WTC11 (cell line): ENCODE data around the gene CIAO2A. TPM values are rescaled to one million over a fixed set of nuclear protein-coding genes. Genes with fewer than 3 reads are reported as not detected.

Experiments
- ATAC-seq: fragments of 200-7000 bp; cut with Tn5 transposase; 2 replicates; pipeline ENCODE4 v1.10.0; 2021; ENCODE audit warnings: mild to moderate bottlenecking, moderate library complexity
- CTCF ChIA-PET: fragments of 300-600 bp; sonication (Branson Sonifier 250); formaldehyde crosslinking; loops from one replicate; lab custom pipeline; 2021; ENCODE audit warnings: antibody characterized with exemption; lab: Charles Lee
- POLR2A ChIA-PET: fragments of 350-600 bp; sonication (Branson Sonifier 250); formaldehyde crosslinking; loops from one replicate; lab custom pipeline; 2021; ENCODE audit warnings: antibody characterized with exemption; lab: Charles Lee
- DNase-seq: peaks from one replicate; pipeline ENCODE4 v3.0.0; 2021; ENCODE audit warnings: low spot score
- H3K27ac Mint-ChIP-seq: 2 replicates; pipeline ENCODE4 v1.8.0; 2021; ENCODE audit warnings: mixed read lengths
- H3K27me3 Mint-ChIP-seq: 2 replicates; pipeline ENCODE4 v1.8.0; 2021; ENCODE audit warnings: low read depth, mild to moderate bottlenecking, moderate library complexity, mixed read lengths
- H3K36me3 Mint-ChIP-seq: 2 replicates; pipeline ENCODE4 v1.8.0; 2021; ENCODE audit warnings: mixed read lengths
- H3K4me1 Mint-ChIP-seq: 2 replicates; pipeline ENCODE4 v1.8.0; 2022; ENCODE audit warnings: mixed read lengths
- H3K4me3 Mint-ChIP-seq: 2 replicates; pipeline ENCODE4 v1.8.0; 2021; ENCODE audit warnings: mild to moderate bottlenecking, moderate library complexity, mixed read lengths
- H3K9me3 Mint-ChIP-seq: 2 replicates; pipeline ENCODE4 v1.8.0; 2021; ENCODE audit warnings: mixed read lengths
- ATF1 ChIP-seq: sonication (generic); formaldehyde crosslinking; IDR thresholded peaks from 2 replicates; pipeline ENCODE4 v1.8.1; 2023; ENCODE audit warnings: mild to moderate bottlenecking, moderate library complexity, missing genetic modification reagents
- ESRRA ChIP-seq: sonication (generic); formaldehyde crosslinking; IDR thresholded peaks from 2 replicates; pipeline ENCODE4 v1.8.1; 2022; ENCODE audit warnings: mild to moderate bottlenecking, missing genetic modification reagents, borderline replicate concordance
- FOXJ3 ChIP-seq: sonication (generic); formaldehyde crosslinking; IDR thresholded peaks from 2 replicates; pipeline ENCODE4 v1.9.0; 2021; ENCODE audit warnings: missing genetic modification reagents, mild to moderate bottlenecking, borderline replicate concordance
- IRF2 ChIP-seq: sonication (generic); formaldehyde crosslinking; IDR thresholded peaks from 2 replicates; pipeline ENCODE4 v1.8.0; 2022; ENCODE audit warnings: low read depth, missing genetic modification reagents, borderline replicate concordance
- JUN ChIP-seq: sonication (generic); formaldehyde crosslinking; IDR thresholded peaks from 2 replicates; pipeline ENCODE4 v1.8.0; 2023; ENCODE audit warnings: mild to moderate bottlenecking, missing genetic modification reagents
- NFATC4 ChIP-seq: fragments of 250-450 bp; sonication (Bioruptor Pico); IDR thresholded peaks from 2 replicates; pipeline ENCODE4 v1.9.0; 2021; ENCODE audit warnings: mild to moderate bottlenecking
- NFE2L1 ChIP-seq: sonication (generic); formaldehyde crosslinking; IDR thresholded peaks from 2 replicates; pipeline ENCODE4 v1.8.1; 2023; ENCODE audit warnings: missing genetic modification reagents
- NR3C1 ChIP-seq: sonication (generic); formaldehyde crosslinking; conservative IDR thresholded peaks from 2 replicates; pipeline ENCODE4 v1.8.1; 2023; ENCODE audit warnings: low read depth, mild to moderate bottlenecking, missing genetic modification reagents
- PRRX2 ChIP-seq: fragments of 250-450 bp; sonication (Bioruptor Pico); IDR thresholded peaks from 2 replicates; pipeline ENCODE4 v1.8.0; 2021; ENCODE audit warnings: mild to moderate bottlenecking
- RELA ChIP-seq: sonication (generic); formaldehyde crosslinking; IDR thresholded peaks from 2 replicates; pipeline ENCODE4 v1.8.1; 2022; ENCODE audit warnings: missing genetic modification reagents, mild to moderate bottlenecking, borderline replicate concordance
- TCF7 ChIP-seq: sonication (generic); formaldehyde crosslinking; IDR thresholded peaks from 2 replicates; pipeline ENCODE4 v1.8.0; 2022; ENCODE audit warnings: mild to moderate bottlenecking, low read depth, missing genetic modification reagents, moderate library complexity
- TEAD4 ChIP-seq: sonication (generic); formaldehyde crosslinking; IDR thresholded peaks from 2 replicates; pipeline ENCODE4 v1.8.0; 2022; ENCODE audit warnings: mild to moderate bottlenecking, missing genetic modification reagents
- TP53 ChIP-seq: sonication (generic); formaldehyde crosslinking; IDR thresholded peaks from 2 replicates; pipeline ENCODE4 v1.8.1; 2023; ENCODE audit warnings: mild to moderate bottlenecking, missing genetic modification reagents
- ZBTB21 ChIP-seq: sonication (generic); formaldehyde crosslinking; IDR thresholded peaks from 2 replicates; pipeline ENCODE4 v1.8.1; 2023; ENCODE audit warnings: mild to moderate bottlenecking, missing genetic modification reagents, borderline replicate concordance
- ZNF232 ChIP-seq: sonication (generic); formaldehyde crosslinking; IDR thresholded peaks from 2 replicates; pipeline ENCODE4 v1.8.0; 2022; ENCODE audit warnings: mild to moderate bottlenecking, missing genetic modification reagents
- ZNF263 ChIP-seq: sonication (generic); formaldehyde crosslinking; IDR thresholded peaks from 2 replicates; pipeline ENCODE4 v1.8.1; 2022; ENCODE audit warnings: low read depth, mild to moderate bottlenecking, moderate library complexity, missing genetic modification reagents
- ZNF423 ChIP-seq: fragments of 250-450 bp; sonication (Bioruptor Pico); IDR thresholded peaks from 2 replicates; pipeline ENCODE4 v2.1.2; 2022; ENCODE audit warnings: mild to moderate bottlenecking, moderate library complexity
- total RNA-seq: library from RNA; stranded (reverse); gene quantifications from 3 replicates; pipeline ENCODE4 v1.2.3, GENCODE V29; 2021
- TF ChIP-seq, protein P1 (sequence below): sonication (generic); formaldehyde crosslinking; IDR thresholded peaks from 2 replicates; pipeline ENCODE4 v1.8.1; 2022; ENCODE audit warnings: mild to moderate bottlenecking, moderate library complexity, missing genetic modification reagents
- TF ChIP-seq, protein P2 (sequence below): sonication (generic); formaldehyde crosslinking; IDR thresholded peaks from 2 replicates; pipeline ENCODE4 v1.8.1; 2023; ENCODE audit warnings: mild to moderate bottlenecking, moderate library complexity, missing genetic modification reagents
- TF ChIP-seq, protein P3 (sequence below): fragments of 250-450 bp; sonication (Bioruptor Pico); IDR thresholded peaks from 2 replicates; pipeline ENCODE4 v1.9.0; 2021; ENCODE audit warnings: mild to moderate bottlenecking
- TF ChIP-seq, protein P4 (sequence below): sonication (generic); formaldehyde crosslinking; IDR thresholded peaks from 2 replicates; pipeline ENCODE4 v1.8.1; 2023; ENCODE audit warnings: mild to moderate bottlenecking, missing genetic modification reagents, moderate library complexity
- TF ChIP-seq, protein P5 (sequence below): fragments of 250-450 bp; sonication (Bioruptor Pico); IDR thresholded peaks from 2 replicates; pipeline ENCODE4 v1.9.0; 2021; ENCODE audit warnings: moderate library complexity, mild to moderate bottlenecking, inconsistent platforms, borderline replicate concordance

The CIAO2A gene
- total RNA-seq, 1 experiment from 2014 or later, result 73.6 TPM

DNA sequence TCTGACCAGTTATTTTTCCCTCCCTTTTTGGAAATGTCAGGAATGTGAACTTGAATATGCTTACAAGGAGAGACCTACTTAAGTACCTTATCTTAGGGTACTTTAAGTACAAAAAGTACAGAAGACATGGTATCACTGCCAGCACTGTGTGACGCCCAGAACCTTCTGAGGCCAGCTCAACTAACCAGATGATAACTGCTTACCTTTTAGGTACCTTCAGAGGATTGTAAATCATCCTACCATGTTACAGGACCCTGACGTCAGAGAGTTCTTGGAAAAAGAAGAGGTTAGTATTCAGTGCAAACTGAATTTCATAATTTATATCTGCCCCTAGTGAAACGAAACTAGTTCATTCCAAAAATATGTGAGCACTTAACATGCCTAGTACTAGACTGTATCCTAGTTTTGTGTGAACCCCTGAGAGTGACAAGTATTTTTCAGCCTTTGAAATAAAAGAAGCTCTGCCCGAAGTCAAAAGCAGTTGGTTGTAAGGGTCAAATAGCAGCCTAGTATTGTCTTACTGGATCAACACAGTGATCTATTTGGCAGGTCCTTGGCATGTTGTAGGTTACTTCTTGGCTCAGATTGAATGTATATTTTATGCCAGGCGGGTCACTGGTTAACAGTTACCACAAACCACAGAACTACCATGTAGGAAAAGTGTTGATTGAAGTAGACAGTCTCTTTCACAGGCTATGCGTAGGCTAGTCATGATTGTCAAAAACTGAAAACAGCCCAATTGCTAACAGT, 34.1 kb upstream of the CIAO2A start:
- H3K4me3 Mint-ChIP-seq, result no peak overlapping the region
- no peaks in the 10 kb centered on the region for H3K4me1 Mint-ChIP-seq
- CTCF ChIA-PET, result interaction anchor here (0.6 kb wide), 1 partner anchor 527 kb away, joined by 3 read pairs; no protein-coding TSS in a partner anchor
- ATAC-seq, result no peak
- H3K27ac Mint-ChIP-seq, result no peak overlapping the region
- peaks cover 52% of the 10 kb centered on the region for H3K36me3 Mint-ChIP-seq
- POLR2A ChIA-PET, result no interaction called here
- no peaks in the 10 kb centered on the region for H3K9me3 Mint-ChIP-seq
- TF ChIP-seq ZBTB21, result no peak
- TF ChIP-seq RELA (CRISPR knock-in tag), result no peak
- TF ChIP-seq JUN, result no peak
- no peak for TF ChIP-seq NFE2L1 (CRISPR knock-in tag)
- TF ChIP-seq NR3C1, result no peak
- TF ChIP-seq, protein P1, sequence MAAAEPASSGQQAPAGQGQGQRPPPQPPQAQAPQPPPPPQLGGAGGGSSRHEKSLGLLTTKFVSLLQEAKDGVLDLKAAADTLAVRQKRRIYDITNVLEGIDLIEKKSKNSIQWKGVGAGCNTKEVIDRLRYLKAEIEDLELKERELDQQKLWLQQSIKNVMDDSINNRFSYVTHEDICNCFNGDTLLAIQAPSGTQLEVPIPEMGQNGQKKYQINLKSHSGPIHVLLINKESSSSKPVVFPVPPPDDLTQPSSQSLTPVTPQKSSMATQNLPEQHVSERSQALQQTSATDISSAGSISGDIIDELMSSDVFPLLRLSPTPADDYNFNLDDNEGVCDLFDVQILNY (CRISPR knock-in tag), result no peak
- no peak for TF ChIP-seq ATF1 (CRISPR knock-in tag)
- TF ChIP-seq IRF2 (CRISPR knock-in tag), result no peak
- TF ChIP-seq, protein P2, sequence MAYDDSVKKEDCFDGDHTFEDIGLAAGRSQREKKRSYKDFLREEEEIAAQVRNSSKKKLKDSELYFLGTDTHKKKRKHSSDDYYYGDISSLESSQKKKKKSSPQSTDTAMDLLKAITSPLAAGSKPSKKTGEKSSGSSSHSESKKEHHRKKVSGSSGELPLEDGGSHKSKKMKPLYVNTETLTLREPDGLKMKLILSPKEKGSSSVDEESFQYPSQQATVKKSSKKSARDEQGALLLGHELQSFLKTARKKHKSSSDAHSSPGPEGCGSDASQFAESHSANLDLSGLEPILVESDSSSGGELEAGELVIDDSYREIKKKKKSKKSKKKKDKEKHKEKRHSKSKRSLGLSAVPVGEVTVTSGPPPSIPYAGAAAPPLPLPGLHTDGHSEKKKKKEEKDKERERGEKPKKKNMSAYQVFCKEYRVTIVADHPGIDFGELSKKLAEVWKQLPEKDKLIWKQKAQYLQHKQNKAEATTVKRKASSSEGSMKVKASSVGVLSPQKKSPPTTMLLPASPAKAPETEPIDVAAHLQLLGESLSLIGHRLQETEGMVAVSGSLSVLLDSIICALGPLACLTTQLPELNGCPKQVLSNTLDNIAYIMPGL (CRISPR knock-in tag), result no peak
- TF ChIP-seq, protein P3, sequence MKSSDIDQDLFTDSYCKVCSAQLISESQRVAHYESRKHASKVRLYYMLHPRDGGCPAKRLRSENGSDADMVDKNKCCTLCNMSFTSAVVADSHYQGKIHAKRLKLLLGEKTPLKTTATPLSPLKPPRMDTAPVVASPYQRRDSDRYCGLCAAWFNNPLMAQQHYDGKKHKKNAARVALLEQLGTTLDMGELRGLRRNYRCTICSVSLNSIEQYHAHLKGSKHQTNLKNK (CRISPR knock-in tag), result no peak
- no peak for TF ChIP-seq ZNF263 (CRISPR knock-in tag)
- TF ChIP-seq ESRRA (CRISPR knock-in tag), result no peak
- no peaks in the 10 kb centered on the region for H3K27me3 Mint-ChIP-seq
- no peak for DNase-seq

DNA sequence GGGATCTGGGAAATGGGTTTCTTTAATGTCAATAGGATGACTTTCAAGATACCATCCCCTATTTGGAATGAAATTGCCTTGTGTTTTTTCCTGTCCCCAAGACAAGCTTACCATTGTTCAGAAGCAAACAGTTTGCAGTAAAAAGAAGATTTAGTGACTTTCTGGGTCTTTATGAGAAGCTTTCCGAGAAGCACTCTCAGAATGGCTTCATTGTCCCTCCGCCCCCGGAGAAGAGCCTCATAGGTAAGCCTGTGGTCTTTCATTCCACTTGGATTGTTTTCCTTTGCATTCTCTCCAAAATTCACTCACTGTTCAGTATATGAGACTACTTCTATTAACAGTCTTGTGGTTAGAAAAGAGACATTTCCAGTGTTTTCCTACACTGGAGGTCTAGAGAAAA, 32.3 kb upstream of the CIAO2A start:
- H3K27me3 Mint-ChIP-seq, result no peaks in the 10 kb centered on the region
- CTCF ChIA-PET, result interaction anchor here (0.8 kb wide), 1 partner anchor 27 kb away, joined by 4 read pairs; no protein-coding TSS in a partner anchor
- no peaks in the 10 kb centered on the region for H3K4me1 Mint-ChIP-seq
- H3K36me3 Mint-ChIP-seq, result peaks cover 40% of the 10 kb centered on the region
- no peak for ATAC-seq
- DNase-seq, result no peak
- no peaks in the 10 kb centered on the region for H3K9me3 Mint-ChIP-seq
- no peak overlapping the region for H3K4me3 Mint-ChIP-seq
- POLR2A ChIA-PET, result no interaction called here
- no peak for TF ChIP-seq ZNF423 (CRISPR knock-in tag)
- no peak for TF ChIP-seq TEAD4 (CRISPR knock-in tag)
- TF ChIP-seq TCF7, result no peak
- TF ChIP-seq TP53 (CRISPR knock-in tag), result no peak
- TF ChIP-seq, protein P4, sequence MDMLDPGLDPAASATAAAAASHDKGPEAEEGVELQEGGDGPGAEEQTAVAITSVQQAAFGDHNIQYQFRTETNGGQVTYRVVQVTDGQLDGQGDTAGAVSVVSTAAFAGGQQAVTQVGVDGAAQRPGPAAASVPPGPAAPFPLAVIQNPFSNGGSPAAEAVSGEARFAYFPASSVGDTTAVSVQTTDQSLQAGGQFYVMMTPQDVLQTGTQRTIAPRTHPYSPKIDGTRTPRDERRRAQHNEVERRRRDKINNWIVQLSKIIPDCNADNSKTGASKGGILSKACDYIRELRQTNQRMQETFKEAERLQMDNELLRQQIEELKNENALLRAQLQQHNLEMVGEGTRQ (CRISPR knock-in tag), result no peak
- TF ChIP-seq NFATC4 (CRISPR knock-in tag), result no peak
- TF ChIP-seq PRRX2 (CRISPR knock-in tag), result no peak
- TF ChIP-seq, all 79 proteins: peak for 0
- H3K27ac Mint-ChIP-seq, result no peak overlapping the region

DNA sequence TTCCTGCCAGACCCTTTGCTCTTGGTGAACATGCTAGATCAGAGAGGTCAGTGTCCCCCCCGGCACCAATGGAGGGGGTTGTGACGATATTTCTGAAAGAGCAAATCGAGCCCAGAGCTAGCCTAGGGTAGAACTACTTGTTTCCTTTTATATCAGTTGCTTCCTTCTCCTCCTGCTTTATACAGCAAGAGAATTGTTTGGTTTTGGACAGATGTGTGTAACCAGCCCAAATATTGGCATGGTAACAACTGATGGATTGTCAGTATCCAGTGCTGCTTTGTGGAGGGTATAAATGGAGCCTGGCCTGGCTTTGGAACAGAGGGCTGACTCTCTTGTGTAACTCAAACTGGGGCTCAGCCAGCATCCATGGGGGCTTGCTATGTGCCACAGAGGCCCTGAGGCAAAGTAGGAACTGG, 29.3 kb upstream of the CIAO2A start:
- H3K27me3 Mint-ChIP-seq, result no peaks in the 10 kb centered on the region
- no peak overlapping the region for H3K27ac Mint-ChIP-seq

More for the DNA sequence above, 29.3 kb upstream of the CIAO2A start:
- ChIA-PET POLR2A (no interaction called here), CTCF (interaction anchor here (0.6 to 1.9 kb wide), 2 partner anchors 30 to 477 kb away, joined by 4 to 6 read pairs; no protein-coding TSS in a partner anchor)
- ATAC-seq (no peak), DNase-seq (no peak)
- H3K9me3 Mint-ChIP-seq, result no peaks in the 10 kb centered on the region
- no peaks in the 10 kb centered on the region for H3K4me1 Mint-ChIP-seq
- no peak for TF ChIP-seq FOXJ3
- no peak for TF ChIP-seq JUN
- TF ChIP-seq, protein P5, sequence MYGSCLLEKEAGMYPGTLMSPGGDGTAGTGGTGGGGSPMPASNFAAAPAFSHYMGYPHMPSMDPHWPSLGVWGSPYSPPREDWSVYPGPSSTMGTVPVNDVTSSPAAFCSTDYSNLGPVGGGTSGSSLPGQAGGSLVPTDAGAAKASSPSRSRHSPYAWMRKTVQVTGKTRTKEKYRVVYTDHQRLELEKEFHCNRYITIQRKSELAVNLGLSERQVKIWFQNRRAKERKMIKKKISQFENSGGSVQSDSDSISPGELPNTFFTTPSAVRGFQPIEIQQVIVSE, result no peak
- no peak for TF ChIP-seq NR3C1
- TF ChIP-seq ZNF232 (CRISPR knock-in tag), result no peak
- H3K4me3 Mint-ChIP-seq, result no peak overlapping the region
- H3K36me3 Mint-ChIP-seq, result peaks cover 38% of the 10 kb centered on the region
